CD4-positive, CD25-positive, alpha-beta regulatory T cell (primary cell): ENCODE results near the gene C12orf56. TPM values are rescaled to one million over a fixed set of nuclear protein-coding genes. Genes with fewer than 3 reads are reported as not detected.
A peak's percentile ranks its signal among the peaks of the same experiment; 100 is the strongest.

Experiments used
- ATAC-seq, 2 donors: fragments of 150-1000 bp; cut with Tn5 transposase; one replicate each; pipeline ENCODE4 v1.10.0; 2021; ENCODE audit warnings: low read depth in 2 of 2, moderate number of reproducible peaks in 2 of 2, moderate library complexity in 1 of 2
- DNase-seq, 3 donors: peaks; one replicate each; pipeline versions ENCODE4 v3.0.0 to v3.0.0-alpha.2; 2012 to 2022; ENCODE audit warnings: mixed read lengths in 1 of 3
- H3K27ac ChIP-seq: one replicate; pipeline ENCODE4 v1.7.0; 2013; ENCODE audit warnings: mild to moderate bottlenecking, low read length; ENCODE audit not compliant: insufficient read depth, poor library complexity, severe bottlenecking
- H3K27me3 ChIP-seq: one replicate; pipeline ENCODE4 v1.7.0; 2013; ENCODE audit warnings: low read length; ENCODE audit not compliant: control insufficient read depth, insufficient read depth
- H3K36me3 ChIP-seq: one replicate; pipeline ENCODE4 v1.7.0; 2013; ENCODE audit warnings: mild to moderate bottlenecking, low read length, moderate library complexity; ENCODE audit not compliant: control insufficient read depth, insufficient read depth
- H3K4me1 ChIP-seq: 2 replicates; pipeline ENCODE4 v1.7.0; 2013; ENCODE audit warnings: mild to moderate bottlenecking, low read length; ENCODE audit not compliant: insufficient read depth, control insufficient read depth, poor library complexity, severe bottlenecking
- H3K4me3 ChIP-seq: one replicate; pipeline ENCODE4 v1.7.0; 2013; ENCODE audit warnings: low read depth, mild to moderate bottlenecking, low read length, moderate library complexity
- H3K9me3 ChIP-seq, 2 experiments: 1 replicate in 1 of 2; 2 replicates in 1 of 2; pipeline ENCODE4 v1.7.0; 2013; ENCODE audit warnings: low read length in 2 of 2, mild to moderate bottlenecking in 1 of 2, moderate library complexity in 1 of 2; ENCODE audit not compliant: control insufficient read depth in 2 of 2
- H3K27ac Mint-ChIP-seq, 3 donors: one replicate each; pipeline ENCODE4 v1.8.0; 2020 to 2022; ENCODE audit warnings: mild to moderate bottlenecking in 3 of 3, mixed read lengths in 3 of 3, moderate library complexity in 2 of 3
- H3K27me3 Mint-ChIP-seq: one replicate; pipeline ENCODE4 v1.8.0; 2022; ENCODE audit warnings: mild to moderate bottlenecking, mixed read lengths
- H3K36me3 Mint-ChIP-seq: one replicate; pipeline ENCODE4 v1.8.0; 2020; ENCODE audit warnings: mixed read lengths
- H3K4me1 Mint-ChIP-seq, 4 donors: one replicate each; pipeline ENCODE4 v1.8.0; 2020 to 2022; ENCODE audit warnings: mixed read lengths in 4 of 4, mild to moderate bottlenecking in 1 of 4
- H3K4me3 Mint-ChIP-seq, 4 donors: one replicate each; pipeline ENCODE4 v1.8.0; 2020 to 2022; ENCODE audit warnings: mild to moderate bottlenecking in 4 of 4, mixed read lengths in 4 of 4, moderate library complexity in 3 of 4
- H3K9me3 Mint-ChIP-seq, 7 donors: one replicate each; pipeline ENCODE4 v1.8.0; 2020 to 2022; ENCODE audit warnings: mixed read lengths in 7 of 7, mild to moderate bottlenecking in 3 of 7, moderate library complexity in 2 of 7
- polyA plus RNA-seq, 4 donors: library from polyadenylated mRNA; unstranded; fragments of 300-500 nt; fragmentation: Illumina TruSeq; gene quantifications; one replicate each; pipeline ENCODE4 v1.2.3, GENCODE V29; 2021
- total RNA-seq: library from RNA; stranded (reverse); gene quantifications from one replicate; pipeline ENCODE4 v1.2.3, GENCODE V29; 2022

The C12orf56 gene
- total and polyA plus RNA-seq, 5 donors from 2014 or later: 0.15 TPM; not detected in 4

GRCh38 chr12:64419696-64420095, 29.1 kb upstream of the C12orf56 start:
- Histone ChIP-seq H3K9me3 (no peaks in the 10 kb centered on the region), H3K27ac (no peak overlapping the region), H3K27me3 (no peaks in the 10 kb centered on the region), H3K36me3 (peaks cover 95% of the 10 kb centered on the region), H3K4me3 (no peak overlapping the region), H3K4me1 (no peaks in the 10 kb centered on the region)
- Mint-ChIP-seq H3K27me3 (no peaks in the 10 kb centered on the region), H3K9me3 (no peaks in the 10 kb centered on the region), H3K36me3 (peaks cover 39% of the 10 kb centered on the region), H3K4me1 (peaks cover 0 to 10% (median 3%) of the 10 kb centered on the region in 4 donors), H3K27ac (peak overlapping the region in 1 of 3 donors; percentile 84), H3K4me3 (no peak overlapping the region)
- ATAC-seq (no peak), DNase-seq (no peak)

GRCh38 chr12:64418209-64418608, 27.7 kb upstream of the C12orf56 start:
- H3K36me3 Mint-ChIP-seq: peaks cover 47% of the 10 kb centered on the region

DNA sequence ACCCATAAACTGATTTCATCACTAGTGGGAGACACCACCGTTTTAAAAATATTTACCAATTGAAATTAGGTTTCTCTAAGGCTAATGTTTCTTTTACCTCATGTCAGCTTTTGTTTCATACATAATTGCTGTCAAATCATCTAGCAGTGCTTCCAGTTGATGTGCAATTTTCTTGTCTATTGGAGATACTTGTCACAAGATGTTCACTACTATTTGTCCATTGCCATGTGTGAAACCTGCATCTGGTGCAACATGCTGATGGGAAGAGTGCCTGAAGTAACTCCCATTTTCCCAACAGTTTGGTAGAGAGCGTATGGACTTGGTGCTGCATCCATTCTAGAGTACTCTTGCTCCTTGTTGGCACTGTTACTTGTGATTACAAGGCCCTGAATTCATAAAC, 23.3 kb upstream of the C12orf56 start:
- H3K4me3 Mint-ChIP-seq: no peak overlapping the region
- no peak for DNase-seq
- no peaks in the 10 kb centered on the region for H3K27me3 Mint-ChIP-seq
- peaks cover 6 to 11% (median 9%) of the 10 kb centered on the region in 4 donors for H3K4me1 Mint-ChIP-seq
- Histone ChIP-seq H3K27ac (no peak overlapping the region), H3K36me3 (peaks cover 80% of the 10 kb centered on the region), H3K4me3 (no peak overlapping the region), H3K9me3 (no peaks in the 10 kb centered on the region), H3K27me3 (no peaks in the 10 kb centered on the region), H3K4me1 (no peaks in the 10 kb centered on the region)
- ATAC-seq: no peak
- no peaks in the 10 kb centered on the region for H3K9me3 Mint-ChIP-seq
- H3K27ac Mint-ChIP-seq: no peak overlapping the region
- H3K36me3 Mint-ChIP-seq: peaks cover 37% of the 10 kb centered on the region

More at GRCh38 chr12:64418209-64418608, 27.7 kb upstream of the C12orf56 start:
- Mint-ChIP-seq H3K27ac (no peak overlapping the region), H3K4me3 (no peak overlapping the region), H3K4me1 (peaks cover 3 to 10% (median 5%) of the 10 kb centered on the region in 4 donors), H3K27me3 (no peaks in the 10 kb centered on the region), H3K9me3 (no peaks in the 10 kb centered on the region)
- Histone ChIP-seq H3K27ac (no peak overlapping the region), H3K27me3 (no peaks in the 10 kb centered on the region), H3K36me3 (peaks cover 95% of the 10 kb centered on the region), H3K4me1 (no peaks in the 10 kb centered on the region), H3K9me3 (no peaks in the 10 kb centered on the region), H3K4me3 (no peak overlapping the region)
- no peak for ATAC-seq
- no peak for DNase-seq

DNA sequence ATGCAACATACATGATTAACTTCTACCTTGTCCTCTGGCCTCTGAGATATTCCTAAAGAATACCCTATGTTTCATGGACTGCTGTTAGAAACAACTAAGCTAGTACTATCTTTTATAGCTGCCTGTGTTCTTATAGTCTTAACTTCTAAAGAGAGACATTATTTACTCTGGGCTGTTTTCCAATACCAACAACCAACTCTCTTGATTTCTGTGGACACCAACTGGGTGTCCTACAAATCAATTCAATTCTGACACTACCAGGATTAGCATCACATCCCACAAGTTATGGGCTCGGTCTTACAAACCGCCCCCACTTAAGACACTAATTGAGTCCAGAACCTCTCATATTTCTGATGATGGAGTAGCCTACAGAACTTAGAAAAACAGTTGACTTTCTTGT, 21.9 kb upstream of the C12orf56 start:
- H3K27ac Mint-ChIP-seq: no peak overlapping the region
- H3K36me3 Mint-ChIP-seq: peaks cover 33% of the 10 kb centered on the region
- H3K4me3 ChIP-seq: no peak overlapping the region
- H3K9me3 ChIP-seq: no peaks in the 10 kb centered on the region
- no peak overlapping the region for H3K27ac ChIP-seq
- no peaks in the 10 kb centered on the region for H3K9me3 Mint-ChIP-seq
- H3K4me1 Mint-ChIP-seq: peaks cover 11 to 18% (median 13%) of the 10 kb centered on the region in 4 donors
- H3K27me3 Mint-ChIP-seq: no peaks in the 10 kb centered on the region
- ATAC-seq (no peak), DNase-seq (no peak)
- no peaks in the 10 kb centered on the region for H3K27me3 ChIP-seq
- H3K4me1 ChIP-seq: no peaks in the 10 kb centered on the region
- no peak overlapping the region for H3K4me3 Mint-ChIP-seq
- H3K36me3 ChIP-seq: peaks cover 66% of the 10 kb centered on the region

DNA sequence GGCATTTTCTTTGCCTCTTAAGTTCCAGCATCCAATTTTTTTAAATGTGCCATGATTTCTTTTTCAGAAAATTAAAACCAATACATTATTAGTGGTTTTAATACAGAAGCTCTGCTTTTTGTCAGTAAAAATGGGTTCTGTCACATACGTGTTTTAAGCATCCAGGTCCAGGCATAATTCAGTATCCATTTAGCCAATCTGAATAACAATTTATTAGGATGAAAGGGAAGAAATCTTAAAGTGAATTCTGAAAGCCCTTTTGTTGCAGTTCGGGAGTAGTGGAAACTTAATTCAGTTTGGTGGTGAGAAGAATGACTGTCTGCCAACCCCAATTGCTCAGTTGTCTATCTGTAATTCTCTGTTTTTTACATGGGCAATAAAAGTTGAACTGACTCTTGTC, 20.9 kb upstream of the C12orf56 start:
- Mint-ChIP-seq H3K4me1 (peaks cover 13 to 28% (median 19%) of the 10 kb centered on the region in 4 donors), H3K9me3 (no peaks in the 10 kb centered on the region), H3K4me3 (no peak overlapping the region), H3K27me3 (no peaks in the 10 kb centered on the region), H3K27ac (no peak overlapping the region), H3K36me3 (peaks cover 29% of the 10 kb centered on the region)
- DNase-seq: no peak
- no peaks in the 10 kb centered on the region for H3K27me3 ChIP-seq
- H3K9me3 ChIP-seq: no peaks in the 10 kb centered on the region
- H3K27ac ChIP-seq: no peak overlapping the region
- H3K4me3 ChIP-seq: no peak overlapping the region
- no peak for ATAC-seq
- no peaks in the 10 kb centered on the region for H3K4me1 ChIP-seq
- peaks cover 56% of the 10 kb centered on the region for H3K36me3 ChIP-seq

DNA sequence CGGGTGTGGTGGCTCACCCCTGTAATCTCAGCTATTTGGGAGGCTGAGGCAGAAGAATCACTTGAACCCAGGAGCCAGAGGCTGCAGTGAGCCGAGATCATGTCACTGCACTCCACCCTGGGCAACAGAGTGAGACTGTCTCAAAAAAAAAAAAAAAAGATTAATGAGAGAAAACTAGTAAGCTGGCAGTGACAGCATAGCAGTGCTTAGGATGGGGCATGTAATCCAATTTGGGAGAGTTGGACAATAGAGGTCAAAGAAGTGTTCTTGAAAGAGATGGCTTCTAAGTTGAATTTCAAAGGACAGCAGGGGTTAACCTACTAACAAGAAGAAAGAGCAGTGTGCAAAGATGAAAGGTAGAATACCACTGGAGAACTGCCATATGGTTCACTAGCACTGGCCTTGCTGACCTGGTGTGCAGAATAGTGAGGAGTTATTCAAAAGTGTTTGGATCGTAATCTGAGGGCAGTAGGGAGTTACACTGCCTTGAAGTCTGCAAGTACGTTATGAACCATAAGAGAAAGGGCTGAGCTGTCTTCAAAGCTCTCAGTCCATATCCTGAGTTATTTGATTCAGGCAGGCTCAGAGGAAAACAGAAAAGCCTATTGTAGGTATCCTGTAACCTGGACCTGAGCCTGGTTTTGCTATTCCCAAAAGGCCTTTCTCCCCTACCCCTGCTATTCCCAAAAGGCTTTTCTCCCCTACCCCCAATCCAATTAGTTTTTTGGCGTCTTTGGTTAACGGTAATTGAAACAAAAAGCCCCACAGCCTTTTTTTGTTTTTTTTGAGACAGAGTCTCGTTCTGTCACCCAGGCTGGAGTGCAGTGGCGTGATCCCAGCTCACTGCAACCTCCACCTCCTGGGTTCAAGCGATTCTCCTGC, 17.0 kb upstream of the C12orf56 start:
- no peaks in the 10 kb centered on the region for H3K27me3 ChIP-seq
- H3K4me3 ChIP-seq: no peak overlapping the region
- peaks cover 16% of the 10 kb centered on the region for H3K4me1 ChIP-seq
- Mint-ChIP-seq H3K4me3 (no peak overlapping the region), H3K27ac (peak overlapping the region in 1 of 3 donors; percentile 89), H3K27me3 (no peaks in the 10 kb centered on the region), H3K36me3 (peaks cover 9% of the 10 kb centered on the region), H3K9me3 (no peaks in the 10 kb centered on the region), H3K4me1 (peaks cover 10 to 44% (median 29%) of the 10 kb centered on the region in 4 donors)
- H3K36me3 ChIP-seq: peaks cover 20% of the 10 kb centered on the region
- H3K27ac ChIP-seq: no peak overlapping the region
- no peaks in the 10 kb centered on the region for H3K9me3 ChIP-seq
- no peak for ATAC-seq
- no peak for DNase-seq

GRCh38 chr12:64404470-64405256, 14.1 kb upstream of the C12orf56 start:
- no peak for ATAC-seq
- H3K27me3 Mint-ChIP-seq: no peaks in the 10 kb centered on the region
- Histone ChIP-seq H3K27ac (peak overlapping the region; percentile 83), H3K4me3 (peak overlapping the region; percentile 89), H3K27me3 (no peaks in the 10 kb centered on the region), H3K9me3 (no peaks in the 10 kb centered on the region), H3K36me3 (no peaks in the 10 kb centered on the region), H3K4me1 (peaks cover 16% of the 10 kb centered on the region)
- H3K4me3 Mint-ChIP-seq: peak overlapping the region; percentile 96 to 97 (median 97)
- H3K27ac Mint-ChIP-seq: peak overlapping the region; percentile 91 to 97 (median 92)
- peaks cover 11 to 52% (median 32%) of the 10 kb centered on the region in 4 donors for H3K4me1 Mint-ChIP-seq
- no peaks in the 10 kb centered on the region for H3K9me3 Mint-ChIP-seq
- peak in 2 of 3 donors; percentile 27 to 60 for DNase-seq
- H3K36me3 Mint-ChIP-seq: no peaks in the 10 kb centered on the region
